GM23338 (cell line): ENCODE data around the gene BRSK2.
"Not testable (repeated sequence)": the region's sequence is repeated elsewhere in the genome, so short reads cannot be mapped to it uniquely, and the experiment has no call there.

Source experiments
- CREB1 ChIP-seq: fragments of 250-450 bp; sonication (Bioruptor Pico); IDR thresholded peaks from 2 replicates; pipeline ENCODE4 v1.5.0; 2020; ENCODE audit warnings: low read depth, mild to moderate bottlenecking, moderate library complexity
- CTCF ChIP-seq, 2 experiments: fragments of 200-600 bp in 1 of 2; sonication (generic) in 1 of 2; conservative IDR thresholded peaks; 2 replicates each; pipeline versions ENCODE4 v1.5.1 to v1.6.1; 2016 to 2017; ENCODE audit warnings: antibody characterized with exemption in 2 of 2, low read depth in 2 of 2, mild to moderate bottlenecking in 2 of 2, moderate library complexity in 1 of 2
- EZH2 ChIP-seq: fragments of 200-600 bp; sonication (generic); IDR thresholded peaks from one replicate; pipeline ENCODE4 v1.8.0; 2017; ENCODE audit warnings: antibody characterized with exemption, mild to moderate bottlenecking, low read depth; ENCODE audit not compliant: unreplicated experiment
- EZH2phosphoT487 ChIP-seq: fragments of 200-600 bp; sonication (generic); IDR thresholded peaks from one replicate; pipeline ENCODE4 v1.8.1; 2018; ENCODE audit warnings: antibody characterized with exemption; ENCODE audit not compliant: unreplicated experiment
- JUNB ChIP-seq: IDR thresholded peaks from one replicate; pipeline ENCODE4 v1.6.1; 2016; ENCODE audit warnings: antibody characterized with exemption; ENCODE audit not compliant: unreplicated experiment
- NANOG ChIP-seq: IDR thresholded peaks from 2 replicates; pipeline ENCODE4 v1.6.1; 2016; ENCODE audit warnings: antibody characterized with exemption, borderline replicate concordance
- POLR2AphosphoS5 ChIP-seq: IDR thresholded peaks from 2 replicates; pipeline ENCODE4 v1.6.1; 2016; ENCODE audit warnings: antibody characterized with exemption, low read depth
- REST ChIP-seq: IDR thresholded peaks from one replicate; pipeline ENCODE4 v1.6.1; 2018; ENCODE audit warnings: antibody characterized with exemption; ENCODE audit not compliant: unreplicated experiment
- STAT1 ChIP-seq: IDR thresholded peaks from one replicate; pipeline ENCODE4 v1.6.1; 2016; ENCODE audit warnings: antibody characterized with exemption; ENCODE audit not compliant: unreplicated experiment
- ZNF114 ChIP-seq: fragments of 250-450 bp; sonication (Bioruptor Pico); IDR thresholded peaks from 2 replicates; pipeline ENCODE4 v1.5.0; 2020; ENCODE audit warnings: mild to moderate bottlenecking, moderate library complexity
- ZNF331 ChIP-seq: fragments of 250-450 bp; sonication (Bioruptor Pico); IDR thresholded peaks from 2 replicates; pipeline ENCODE4 v1.5.0; 2020; ENCODE audit warnings: low read depth, mild to moderate bottlenecking, moderate library complexity
- ZNF462 ChIP-seq: fragments of 250-450 bp; sonication (Bioruptor Pico); IDR thresholded peaks from 2 replicates; pipeline ENCODE4 v1.5.0; 2020; ENCODE audit warnings: mild to moderate bottlenecking, moderate library complexity
- TF ChIP-seq, protein P1 (sequence below): IDR thresholded peaks from 2 replicates; pipeline ENCODE4 v1.6.1; 2016; ENCODE audit warnings: antibody characterized with exemption

GRCh38 chr11:1418192-1418795, 28.6 kb downstream of the BRSK2 start:
- TF ChIP-seq EZH2phosphoT487; REST; CTCF (conservative IDR thresholded peaks at IDR 0.05; ENCODE audit: low read depth in 2 of 2); POLR2AphosphoS5; EZH2; JUNB; CREB1; STAT1; ZNF331 (CRISPR knock-in tag); NANOG; ZNF114 (CRISPR knock-in tag); ZNF462 (CRISPR knock-in tag): not testable (repeated sequence)
- TF ChIP-seq, protein P1, sequence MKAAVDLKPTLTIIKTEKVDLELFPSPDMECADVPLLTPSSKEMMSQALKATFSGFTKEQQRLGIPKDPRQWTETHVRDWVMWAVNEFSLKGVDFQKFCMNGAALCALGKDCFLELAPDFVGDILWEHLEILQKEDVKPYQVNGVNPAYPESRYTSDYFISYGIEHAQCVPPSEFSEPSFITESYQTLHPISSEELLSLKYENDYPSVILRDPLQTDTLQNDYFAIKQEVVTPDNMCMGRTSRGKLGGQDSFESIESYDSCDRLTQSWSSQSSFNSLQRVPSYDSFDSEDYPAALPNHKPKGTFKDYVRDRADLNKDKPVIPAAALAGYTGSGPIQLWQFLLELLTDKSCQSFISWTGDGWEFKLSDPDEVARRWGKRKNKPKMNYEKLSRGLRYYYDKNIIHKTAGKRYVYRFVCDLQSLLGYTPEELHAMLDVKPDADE: not testable (repeated sequence)
